ENCODE data around the gene CHD5.
"Not testable (repeated sequence)": the region's sequence is repeated elsewhere in the genome, so short reads cannot be mapped to it uniquely, and the experiment has no call there.

The CHD5 gene

GRCh38 chr1:6080469-6080868 lies 99.7 kb downstream of the CHD5 start:
- TF ChIP-seq POLR2A (IDR thresholded peaks at IDR 0.05; ENCODE audit: low read depth, low read length) = no peak
- DNase-seq (ENCODE audit: insufficient read length, low spot score) = no peak
- no peak for FAIRE-seq

- no peak for FAIRE-seq
- no peak for TF ChIP-seq POLR2A (IDR thresholded peaks at IDR 0.05; ENCODE audit: low read depth, low read length)
Observed at GRCh38 chr1:6077919-6078318, 102.2 kb downstream of the CHD5 start.

GRCh38 chr1:6077506-6077905 lies 102.6 kb downstream of the CHD5 start:
- FAIRE-seq = no peak
- no peak for TF ChIP-seq POLR2A (IDR thresholded peaks at IDR 0.05; ENCODE audit: low read depth, low read length)

More at GRCh38 chr1:6077919-6078318, 102.2 kb downstream of the CHD5 start:
- no peak for DNase-seq (ENCODE audit: insufficient read length, low spot score)

GRCh38 chr1:6077061-6077460 lies 103.1 kb downstream of the CHD5 start:
- not testable (repeated sequence) for FAIRE-seq; DNase-seq (ENCODE audit: insufficient read length, low spot score)

More at GRCh38 chr1:6077506-6077905, 102.6 kb downstream of the CHD5 start:
- DNase-seq (ENCODE audit: insufficient read length, low spot score) = no peak

GRCh38 chr1:6075748-6076147 lies 104.4 kb downstream of the CHD5 start:
- no peak for FAIRE-seq
- no peak for TF ChIP-seq POLR2A (IDR thresholded peaks at IDR 0.05; ENCODE audit: low read depth, low read length)
- DNase-seq (ENCODE audit: insufficient read length, low spot score) = peak; percentile 20

GRCh38 chr1:6074192-6074901 lies 105.8 kb downstream of the CHD5 start:
- TF ChIP-seq POLR2A (IDR thresholded peaks at IDR 0.05; ENCODE audit: low read depth, low read length) = no peak
- no peak for FAIRE-seq
- no peak for DNase-seq (ENCODE audit: insufficient read length, low spot score)

GRCh38 chr1:6073480-6074053 lies 106.6 kb downstream of the CHD5 start:
- no peak for DNase-seq (ENCODE audit: insufficient read length, low spot score)
- no peak for TF ChIP-seq POLR2A (IDR thresholded peaks at IDR 0.05; ENCODE audit: low read depth, low read length)
- FAIRE-seq = no peak

- no peak for TF ChIP-seq POLR2A (IDR thresholded peaks at IDR 0.05; ENCODE audit: low read depth, low read length)
- DNase-seq (ENCODE audit: insufficient read length, low spot score) (no peak), FAIRE-seq (no peak)
Observed at GRCh38 chr1:6072774-6073479, 107.2 kb downstream of the CHD5 start.

GRCh38 chr1:6071219-6071618 lies 108.9 kb downstream of the CHD5 start:
- FAIRE-seq (no peak), DNase-seq (ENCODE audit: insufficient read length, low spot score) (no peak)
- TF ChIP-seq POLR2A (IDR thresholded peaks at IDR 0.05; ENCODE audit: low read depth, low read length) = no peak

GRCh38 chr1:6070450-6070974 lies 109.6 kb downstream of the CHD5 start:
- FAIRE-seq (no peak), DNase-seq (ENCODE audit: insufficient read length, low spot score) (no peak)
- no peak for TF ChIP-seq POLR2A (IDR thresholded peaks at IDR 0.05; ENCODE audit: low read depth, low read length)

- TF ChIP-seq POLR2A (IDR thresholded peaks at IDR 0.05; ENCODE audit: low read depth, low read length) = no peak
- DNase-seq (ENCODE audit: insufficient read length, low spot score) = no peak
- no peak for FAIRE-seq
Observed at GRCh38 chr1:6069573-6069972, 110.5 kb downstream of the CHD5 start.

- FAIRE-seq (no peak), DNase-seq (ENCODE audit: insufficient read length, low spot score) (no peak)
- no peak for TF ChIP-seq POLR2A (IDR thresholded peaks at IDR 0.05; ENCODE audit: low read depth, low read length)
Observed at GRCh38 chr1:6068932-6069331, 111.2 kb downstream of the CHD5 start.

GRCh38 chr1:6068073-6068472 lies 112.0 kb downstream of the CHD5 start:
- FAIRE-seq = no peak
- no peak for TF ChIP-seq POLR2A (IDR thresholded peaks at IDR 0.05; ENCODE audit: low read depth, low read length)
- DNase-seq (ENCODE audit: insufficient read length, low spot score) = no peak

- DNase-seq (ENCODE audit: insufficient read length, low spot score) (no peak), FAIRE-seq (no peak)
- no peak for TF ChIP-seq POLR2A (IDR thresholded peaks at IDR 0.05; ENCODE audit: low read depth, low read length)
Observed at GRCh38 chr1:6066680-6067079, 113.4 kb downstream of the CHD5 start.

Data from H54 (cell line).